GM23338 (cell line): ENCODE measurements around the gene COL9A1. TPM values are rescaled to one million over a fixed set of nuclear protein-coding genes. Genes with fewer than 3 reads are reported as not detected.

Experiments used
- ATAC-seq: fragments of 200-7000 bp; cut with Tn5 transposase; 3 replicates; pipeline ENCODE4 v1.9.1; 2020
- DNase-seq: peaks from one replicate; pipeline ENCODE4 v3.0.0-alpha.2; 2015; ENCODE audit warnings: low spot score
- H2AFZ ChIP-seq: fragments of 200-600 bp; sonication (generic); 2 replicates; pipeline ENCODE4 v1.8.0; 2016; ENCODE audit warnings: antibody characterized with exemption, mild to moderate bottlenecking, moderate library complexity
- H3F3A ChIP-seq: fragments of 200-600 bp; sonication (generic); replicated peaks from 2 replicates; pipeline ENCODE4 v1.8.0; 2017; ENCODE audit warnings: antibody characterized with exemption, mixed run types, low read depth
- H3K27ac ChIP-seq: fragments of 200-600 bp; sonication (generic); 2 replicates; pipeline ENCODE4 v1.6.1; 2016; ENCODE audit warnings: low read depth
- H3K27me3 ChIP-seq: fragments of 200-600 bp; sonication (generic); 2 replicates; pipeline ENCODE4 v1.8.0; 2016; ENCODE audit warnings: mild to moderate bottlenecking, mixed run types, moderate library complexity; ENCODE audit not compliant: insufficient read depth
- H3K36me3 ChIP-seq: fragments of 200-600 bp; sonication (generic); 2 replicates; pipeline ENCODE4 v1.8.0; 2016; ENCODE audit warnings: mild to moderate bottlenecking; ENCODE audit not compliant: insufficient read depth
- H3K4me1 ChIP-seq: fragments of 200-600 bp; sonication (generic); 2 replicates; pipeline ENCODE4 v1.8.0; 2016; ENCODE audit warnings: mild to moderate bottlenecking, moderate library complexity; ENCODE audit not compliant: insufficient read depth
- H3K4me2 ChIP-seq: fragments of 200-600 bp; sonication (generic); 2 replicates; pipeline ENCODE4 v1.7.1; 2017; ENCODE audit warnings: mixed run types
- H3K4me3 ChIP-seq: fragments of 200-600 bp; sonication (generic); 2 replicates; pipeline ENCODE4 v1.6.1; 2016; ENCODE audit warnings: mixed run types
- H3K79me2 ChIP-seq: fragments of 200-600 bp; sonication (generic); replicated peaks from 2 replicates; pipeline ENCODE4 v1.8.0; 2017; ENCODE audit warnings: mild to moderate bottlenecking; ENCODE audit not compliant: insufficient read depth
- H3K9me2 ChIP-seq: fragments of 200-600 bp; sonication (generic); 2 replicates; pipeline ENCODE4 v1.8.0; 2017; ENCODE audit not compliant: insufficient read depth
- H4K20me1 ChIP-seq: fragments of 200-600 bp; sonication (generic); replicated peaks from 2 replicates; pipeline ENCODE4 v1.8.0; 2017; ENCODE audit warnings: mild to moderate bottlenecking; ENCODE audit not compliant: insufficient read depth
- H3K27ac Mint-ChIP-seq: 2 replicates; pipeline ENCODE4 v1.8.0; 2020; ENCODE audit warnings: inconsistent platforms, mild to moderate bottlenecking, moderate library complexity, mixed read lengths
- H3K27me3 Mint-ChIP-seq: 3 replicates; pipeline ENCODE4 v1.8.0; 2022; ENCODE audit warnings: low read depth, mild to moderate bottlenecking, moderate library complexity, mixed read lengths, inconsistent platforms; ENCODE audit not compliant: insufficient read depth, poor library complexity
- H3K36me3 Mint-ChIP-seq: 3 replicates; pipeline ENCODE4 v1.8.0; 2021; ENCODE audit warnings: low read depth, mild to moderate bottlenecking, inconsistent platforms, moderate library complexity, mixed read lengths
- H3K4me1 Mint-ChIP-seq: 3 replicates; pipeline ENCODE4 v1.8.0; 2020; ENCODE audit warnings: mild to moderate bottlenecking, inconsistent platforms, mixed read lengths
- H3K4me3 Mint-ChIP-seq: 3 replicates; pipeline ENCODE4 v1.8.0; 2021; ENCODE audit warnings: moderate library complexity, mild to moderate bottlenecking, inconsistent platforms, mixed read lengths
- H3K9me3 Mint-ChIP-seq: 3 replicates; pipeline ENCODE4 v1.8.0; 2020; ENCODE audit warnings: moderate library complexity, mild to moderate bottlenecking, inconsistent platforms, mixed read lengths
- CTCF ChIP-seq, 2 experiments: fragments of 200-600 bp in 1 of 2; sonication (generic) in 1 of 2; conservative IDR thresholded peaks; 2 replicates each; pipeline versions ENCODE4 v1.5.1 to v1.6.1; 2016 to 2017; ENCODE audit warnings: antibody characterized with exemption in 2 of 2, low read depth in 2 of 2, mild to moderate bottlenecking in 2 of 2, moderate library complexity in 1 of 2
- EZH2phosphoT487 ChIP-seq: fragments of 200-600 bp; sonication (generic); IDR thresholded peaks from one replicate; pipeline ENCODE4 v1.8.1; 2018; ENCODE audit warnings: antibody characterized with exemption; ENCODE audit not compliant: unreplicated experiment
- JUNB ChIP-seq: IDR thresholded peaks from one replicate; pipeline ENCODE4 v1.6.1; 2016; ENCODE audit warnings: antibody characterized with exemption; ENCODE audit not compliant: unreplicated experiment
- POLR2AphosphoS5 ChIP-seq: IDR thresholded peaks from 2 replicates; pipeline ENCODE4 v1.6.1; 2016; ENCODE audit warnings: antibody characterized with exemption, low read depth
- STAT1 ChIP-seq: IDR thresholded peaks from one replicate; pipeline ENCODE4 v1.6.1; 2016; ENCODE audit warnings: antibody characterized with exemption; ENCODE audit not compliant: unreplicated experiment
- ZNF331 ChIP-seq: fragments of 250-450 bp; sonication (Bioruptor Pico); IDR thresholded peaks from 2 replicates; pipeline ENCODE4 v1.5.0; 2020; ENCODE audit warnings: low read depth, mild to moderate bottlenecking, moderate library complexity
- ZNF462 ChIP-seq: fragments of 250-450 bp; sonication (Bioruptor Pico); IDR thresholded peaks from 2 replicates; pipeline ENCODE4 v1.5.0; 2020; ENCODE audit warnings: mild to moderate bottlenecking, moderate library complexity
- polyA plus RNA-seq: library from polyadenylated mRNA; unstranded; fragments of >200 nt; fragmentation: Nextera tagmentation; extraction: Ambion mirVana; gene quantifications from 2 replicates; pipeline ENCODE4 v1.2.1, GENCODE V29; 2016
- total RNA-seq: library from RNA; depleted of rRNA; stranded (reverse); fragments of >200 nt; shearing (Covaris generic); gene quantifications from 2 replicates; pipeline ENCODE4 v1.2.3, GENCODE V29; 2014

Gene COL9A1
- total and polyA plus RNA-seq, 2 experiments from 2014 or later = 16.0 to 20.3 TPM

- 0 out of 2 replicates have a peak, but pooled peaks cover 5% of the 10 kb centered on the region for H3K9me2 ChIP-seq
- no peak overlapping the region for H3K4me3 ChIP-seq
- H3K36me3 ChIP-seq = no peaks in the 10 kb centered on the region
- Mint-ChIP-seq H3K27me3 (no peaks in the 10 kb centered on the region), H3K4me1 (no peaks in the 10 kb centered on the region), H3K36me3 (no peaks in the 10 kb centered on the region), H3K27ac (no peak overlapping the region), H3K9me3 (no peaks in the 10 kb centered on the region), H3K4me3 (no peak overlapping the region)
- DNase-seq (peak; percentile 37), ATAC-seq (peak; percentile 65)
- H4K20me1 ChIP-seq = no peaks in the 10 kb centered on the region
- no peak overlapping the region for H3K27ac ChIP-seq
- H3K27me3 ChIP-seq = peaks cover 5% of the 10 kb centered on the region; the same call in 1 of the 2 replicates
- TF ChIP-seq CTCF (conservative IDR thresholded peaks at IDR 0.05; ENCODE audit: low read depth in 2 of 2) (peak; percentile 45 to 53), POLR2AphosphoS5 (no peak)
- H3K4me2 ChIP-seq = no peak overlapping the region
- H3K79me2 ChIP-seq = no peaks in the 10 kb centered on the region
- no peaks in the 10 kb centered on the region for H3F3A ChIP-seq
- no peaks in the 10 kb centered on the region for H3K4me1 ChIP-seq
- H2AFZ ChIP-seq = no peak overlapping the region
Measured at GRCh38 chr6:70289299-70289698, 13.6 kb downstream of the COL9A1 start.

- no peak for ATAC-seq
- Mint-ChIP-seq H3K4me1 (peaks cover 1% of the 10 kb centered on the region), H3K9me3 (peaks cover 4% of the 10 kb centered on the region; the same call in 2 of the 3 replicates), H3K4me3 (no peak overlapping the region), H3K36me3 (peaks cover 2% of the 10 kb centered on the region; the same call in 2 of the 3 replicates), H3K27me3 (peaks cover 18% of the 10 kb centered on the region), H3K27ac (no peak overlapping the region)
- Histone ChIP-seq H2AFZ (no peak overlapping the region), H3K27me3 (peaks cover 29% of the 10 kb centered on the region), H3K4me3 (no peak overlapping the region), H4K20me1 (no peaks in the 10 kb centered on the region), H3K27ac (no peak overlapping the region), H3K79me2 (no peaks in the 10 kb centered on the region), H3K4me2 (no peak overlapping the region), H3K4me1 (peaks cover under 1% of the 10 kb centered on the region; the same call in 1 of the 2 replicates), H3F3A (no peaks in the 10 kb centered on the region), H3K36me3 (no peaks in the 10 kb centered on the region), H3K9me2 (0 out of 2 replicates have a peak, but pooled peaks cover 5% of the 10 kb centered on the region)
- no peak for DNase-seq
- TF ChIP-seq JUNB (no peak), STAT1 (no peak), POLR2AphosphoS5 (no peak)
Measured at GRCh38 chr6:70286905-70287304, 16.0 kb downstream of the COL9A1 start.

- Histone ChIP-seq H3K27me3 (peaks cover 44% of the 10 kb centered on the region), H3K4me2 (no peak overlapping the region), H4K20me1 (no peaks in the 10 kb centered on the region), H3K9me2 (0 out of 2 replicates have a peak, but pooled peaks cover 5% of the 10 kb centered on the region), H3K36me3 (no peaks in the 10 kb centered on the region), H2AFZ (no peak overlapping the region), H3K4me1 (peaks cover 7% of the 10 kb centered on the region; the same call in 1 of the 2 replicates), H3K4me3 (no peak overlapping the region), H3K79me2 (no peaks in the 10 kb centered on the region), H3K27ac (no peak overlapping the region), H3F3A (no peaks in the 10 kb centered on the region)
- ATAC-seq (no peak), DNase-seq (no peak)
- peaks cover 12% of the 10 kb centered on the region for H3K4me1 Mint-ChIP-seq
- H3K27ac Mint-ChIP-seq = no peak overlapping the region
- H3K36me3 Mint-ChIP-seq = peaks cover 18% of the 10 kb centered on the region
- H3K27me3 Mint-ChIP-seq = peaks cover 35% of the 10 kb centered on the region
- peaks cover 9% of the 10 kb centered on the region; the same call in 2 of the 3 replicates for H3K9me3 Mint-ChIP-seq
- H3K4me3 Mint-ChIP-seq = no peak overlapping the region
- TF ChIP-seq ZNF331 (CRISPR knock-in tag) = no peak
- TF ChIP-seq ZNF462 (CRISPR knock-in tag) = no peak
- TF ChIP-seq EZH2phosphoT487 = no peak
- TF ChIP-seq STAT1 = no peak
- no peak for TF ChIP-seq JUNB
Measured at GRCh38 chr6:70285201-70285600, 17.7 kb downstream of the COL9A1 start.
